K562 (cell line): Measurements from ENCODE around the gene EDA.

Source experiments
- ELF1 ChIP-seq: fragments of 200-800 bp; sonication (Bioruptor generic); IDR thresholded peaks from 2 replicates; pipeline ENCODE4 v1.6.1; 2016; ENCODE audit warnings: missing genetic modification characterization, missing compliant biosample characterization
- HNRNPH1 ChIP-seq: fragments of 200-400 bp; formaldehyde crosslinking; optimal IDR thresholded peaks from 2 replicates; pipeline ENCODE3; 2017; ENCODE audit warnings: low read depth, mild to moderate bottlenecking, low read length, moderate library complexity
- KDM1A ChIP-seq, 2 experiments: fragments of 450-650 bp; IDR thresholded peaks; 2 replicates each; pipeline ENCODE4 v1.6.1; 2016; ENCODE audit warnings: mild to moderate bottlenecking in 2 of 2
- NRF1 ChIP-seq, 2 experiments: fragments of 450-650 bp; IDR thresholded peaks in 1 of 2; conservative IDR thresholded peaks in 1 of 2; 2 replicates each; pipeline ENCODE4 v1.6.1; 2014; ENCODE audit warnings: mild to moderate bottlenecking in 2 of 2
- POLR2A ChIP-seq: fragments of 450-650 bp; conservative IDR thresholded peaks from 2 replicates; pipeline ENCODE4 v1.6.1; 2016
- PRMT5 ChIP-seq: sonication (generic); formaldehyde crosslinking; IDR thresholded peaks from 2 replicates; pipeline ENCODE4 v1.5.0; 2020; ENCODE audit warnings: missing genetic modification reagents
- SOX6 ChIP-seq: fragments of 450-650 bp; IDR thresholded peaks from 2 replicates; pipeline ENCODE4 v1.6.1; 2014; ENCODE audit warnings: mild to moderate bottlenecking

DNA sequence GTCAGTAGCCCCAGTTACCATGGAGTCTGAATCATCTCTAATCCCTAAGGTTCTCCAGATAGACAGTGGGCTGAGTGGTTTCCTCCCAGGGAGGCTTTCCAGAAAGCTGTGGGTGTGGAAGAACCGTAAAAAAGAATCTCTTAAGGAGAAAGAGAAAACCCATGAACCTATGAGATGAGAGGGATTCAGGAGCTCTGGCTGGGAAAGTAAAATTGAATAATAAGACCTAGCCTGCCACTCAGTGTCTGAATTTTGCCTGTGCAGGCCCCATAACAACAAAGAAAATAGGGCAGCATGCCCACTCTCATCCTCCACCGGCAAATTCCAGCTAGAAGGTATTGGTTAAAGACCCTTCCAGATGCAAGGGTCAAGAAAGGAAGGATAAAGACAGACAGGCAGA lies 416.9 kb downstream of the EDA start:
- TF ChIP-seq KDM1A (IDR thresholded peaks at IDR 0.05), result no peak
- TF ChIP-seq POLR2A, result no peak
- TF ChIP-seq HNRNPH1, result no peak
- TF ChIP-seq SOX6, result no peak
- TF ChIP-seq ELF1 (tag), result no peak
- no peak for TF ChIP-seq PRMT5 (CRISPR knock-in tag)
- TF ChIP-seq NRF1 (conservative IDR thresholded peaks at IDR 0.05 in 1 of 2, IDR thresholded peaks at IDR 0.05 in 1 of 2), result no peak
